HG03175 (cell line): Measurements from ENCODE around the gene ATG3.
"Not testable (repeated sequence)": the region's sequence is repeated elsewhere in the genome, so short reads cannot be mapped to it uniquely, and the experiment has no call there.

Experiments
- ATAC-seq: cut with Tn5 transposase; IDR thresholded peaks from one replicate; pipeline ENCODE4 v1.9.1; 2021; ENCODE audit warnings: mild to moderate bottlenecking, moderate library complexity; ENCODE audit not compliant: unreplicated experiment

Gene ATG3

DNA sequence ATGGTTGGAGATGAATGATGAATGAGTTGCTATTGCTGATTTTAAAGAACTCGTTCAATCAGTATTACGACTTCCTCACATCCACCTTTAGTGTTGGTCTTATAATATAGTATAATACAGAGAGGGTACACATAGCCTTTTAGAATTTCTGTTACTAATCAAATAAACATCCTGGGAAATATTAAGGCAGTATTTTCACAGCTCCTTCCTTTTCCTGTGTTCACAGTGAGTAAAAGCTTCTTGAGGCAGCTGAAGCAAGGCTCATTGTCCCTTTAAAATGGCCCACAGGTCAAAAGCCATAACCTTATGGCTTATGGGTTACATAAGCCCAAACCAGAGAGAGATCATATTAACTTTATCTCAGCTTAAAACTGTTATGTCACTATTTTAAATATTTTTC is 61.1 kb downstream of the ATG3 start:
- ATAC-seq = no peak

DNA sequence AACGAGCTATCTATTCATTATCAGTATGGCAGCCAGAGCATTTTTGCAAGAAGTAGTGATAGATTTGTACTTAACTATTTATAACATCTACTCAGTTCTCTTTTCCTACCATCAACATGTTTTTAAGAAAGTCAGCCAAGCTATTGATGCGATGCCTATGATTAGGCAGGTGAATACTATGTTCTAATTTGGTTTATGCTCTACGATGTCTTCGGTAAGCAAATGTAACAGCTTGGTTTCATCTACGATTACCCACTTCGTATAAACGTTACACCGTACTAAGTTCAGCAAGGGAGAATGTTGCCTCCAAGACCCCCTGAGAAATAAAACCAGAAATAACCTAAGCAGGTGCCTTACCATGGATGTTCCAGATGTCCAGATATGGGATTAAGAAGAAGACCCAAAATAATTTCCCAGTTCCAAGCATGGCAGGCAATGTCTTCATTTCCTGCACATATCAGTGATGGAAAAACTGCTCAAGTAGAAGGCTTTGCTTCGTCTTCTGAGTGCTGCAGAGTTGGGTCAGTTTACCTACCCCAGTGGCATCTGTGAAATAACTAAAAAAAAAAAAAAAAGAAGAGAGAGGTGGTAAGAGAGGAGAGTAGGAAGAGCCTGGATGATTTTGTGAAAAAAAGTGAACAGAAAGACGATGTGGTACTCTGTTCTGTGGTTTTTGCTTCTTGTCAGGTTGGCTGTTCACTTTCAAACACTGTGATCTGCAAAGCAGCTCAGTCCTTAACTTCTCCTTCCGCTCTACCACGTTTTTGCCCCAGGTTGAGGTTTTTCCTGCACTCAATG is 62.6 kb downstream of the ATG3 start, which contains the start of gene BTLA:
Gene BTLA (minus strand): TSS at position 559 of the 798 bp plus-strand sequence. CDS start 114 bp downstream, at position 445.
- peak; percentile 67 for ATAC-seq

DNA sequence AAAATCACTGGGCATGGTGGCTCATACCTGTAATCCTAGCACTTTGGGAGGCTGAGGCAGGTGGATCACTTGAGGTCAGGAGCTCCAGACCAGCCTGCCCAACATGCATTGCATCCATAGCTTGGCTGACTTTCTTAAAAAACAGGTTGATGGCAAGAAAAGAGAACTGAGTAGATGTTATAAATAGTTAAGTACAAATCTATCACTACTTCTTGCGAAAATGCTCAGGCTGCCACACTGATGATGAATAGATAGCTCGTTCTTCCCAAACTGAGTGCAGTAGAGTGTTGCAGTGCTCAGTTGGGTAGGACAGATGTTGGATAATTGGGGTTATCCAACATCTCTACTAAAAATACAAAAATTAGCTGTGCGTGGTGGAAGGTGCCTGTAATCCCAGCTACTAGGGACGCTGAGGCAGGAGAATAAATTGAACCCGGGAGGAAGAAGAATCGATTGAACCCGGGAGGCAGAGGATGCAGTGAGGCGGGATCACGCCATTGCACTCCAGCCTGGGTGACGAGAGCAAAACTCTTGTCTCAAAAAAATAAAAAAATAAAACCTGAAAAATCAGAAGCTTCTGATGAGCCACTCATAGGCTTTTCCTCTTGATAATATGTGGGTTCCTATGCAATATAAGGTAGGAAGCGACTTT is 63.7 kb downstream of the ATG3 start:
- no peak for ATAC-seq

DNA sequence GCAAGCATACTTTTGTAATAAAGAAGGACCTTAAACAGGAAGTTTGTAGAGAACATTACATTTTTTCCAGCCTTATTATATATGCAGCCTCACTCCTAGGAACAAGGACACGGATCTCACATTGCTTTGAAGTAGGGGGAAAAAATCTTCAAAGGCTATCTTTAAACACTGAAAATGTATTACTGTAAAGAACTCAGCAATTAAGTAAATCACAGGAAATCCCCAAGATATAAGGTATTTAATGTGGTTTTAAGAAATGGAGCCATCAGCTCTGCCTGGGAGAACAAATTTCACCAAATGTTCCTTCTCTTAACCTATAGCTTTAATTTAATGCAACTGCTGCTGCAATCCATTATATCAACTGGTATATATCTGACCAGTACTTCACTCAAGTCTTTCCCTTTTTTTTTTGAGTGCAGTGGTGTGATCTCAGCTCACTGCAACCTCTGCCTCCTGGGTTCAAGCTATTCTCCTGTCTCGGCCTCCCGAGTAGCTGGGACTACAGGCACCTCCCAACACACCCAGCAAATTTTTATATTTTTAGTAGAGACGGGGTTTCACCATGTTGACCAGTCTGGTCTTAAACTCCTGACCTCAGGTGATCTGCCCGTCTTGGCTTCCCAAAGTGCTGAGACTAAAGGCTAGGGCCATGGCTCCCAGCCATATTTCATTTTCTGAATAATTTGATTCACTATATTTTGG is 65.2 kb downstream of the ATG3 start:
- ATAC-seq = no peak

DNA sequence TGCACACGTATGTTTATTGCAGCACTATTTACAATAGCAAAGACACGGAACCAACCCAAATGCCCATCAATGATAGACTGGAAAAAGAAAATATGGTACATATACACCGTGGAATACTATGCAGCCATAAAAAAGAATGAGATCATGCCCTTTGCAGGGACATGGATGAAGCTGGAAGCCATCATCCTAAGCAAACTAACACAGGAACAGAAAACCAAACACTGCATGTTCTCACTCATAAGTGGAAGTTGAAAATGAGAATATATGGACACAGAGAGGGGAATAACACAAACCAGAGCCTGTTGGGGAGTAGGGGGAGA is 67.4 kb downstream of the ATG3 start:
- ATAC-seq = not testable (repeated sequence)

DNA sequence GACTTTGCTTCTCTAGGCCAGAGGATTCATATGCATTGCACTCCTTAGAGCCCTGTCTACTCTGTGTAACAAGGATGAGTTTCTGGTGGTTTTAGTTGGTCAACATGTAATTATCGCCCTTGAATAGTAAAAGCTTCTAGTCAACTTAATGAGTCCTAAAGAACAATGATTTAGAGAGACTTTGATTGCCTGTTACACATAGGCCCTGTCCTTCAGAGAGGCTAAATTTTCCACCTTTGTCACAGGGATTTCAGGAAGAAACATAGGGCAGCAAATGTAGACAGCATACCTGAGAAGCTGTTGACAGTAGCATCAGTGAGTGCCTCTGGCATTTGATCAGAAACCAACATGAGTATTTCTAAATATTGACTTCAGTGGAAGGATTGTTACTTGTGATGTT is 69.6 kb downstream of the ATG3 start:
- no peak for ATAC-seq

DNA sequence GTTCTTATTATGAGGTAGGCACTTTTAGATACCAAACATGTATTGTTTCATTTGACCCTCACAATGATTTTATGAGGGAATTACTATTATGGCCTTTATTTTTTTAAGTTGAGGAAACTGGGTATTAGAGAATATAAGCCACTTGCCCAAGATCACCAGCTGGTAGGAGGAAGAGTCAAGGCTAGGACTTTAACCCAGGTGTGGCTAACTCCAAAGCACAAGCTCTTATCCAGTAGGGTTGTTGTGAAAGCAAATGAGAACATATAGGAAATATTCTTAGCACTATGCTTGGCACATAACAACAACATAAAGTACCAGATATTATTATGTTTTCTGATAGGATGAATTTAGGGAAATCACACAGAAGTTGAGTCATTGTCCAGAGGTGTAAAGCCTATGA is 70.4 kb downstream of the ATG3 start:
- ATAC-seq = no peak

DNA sequence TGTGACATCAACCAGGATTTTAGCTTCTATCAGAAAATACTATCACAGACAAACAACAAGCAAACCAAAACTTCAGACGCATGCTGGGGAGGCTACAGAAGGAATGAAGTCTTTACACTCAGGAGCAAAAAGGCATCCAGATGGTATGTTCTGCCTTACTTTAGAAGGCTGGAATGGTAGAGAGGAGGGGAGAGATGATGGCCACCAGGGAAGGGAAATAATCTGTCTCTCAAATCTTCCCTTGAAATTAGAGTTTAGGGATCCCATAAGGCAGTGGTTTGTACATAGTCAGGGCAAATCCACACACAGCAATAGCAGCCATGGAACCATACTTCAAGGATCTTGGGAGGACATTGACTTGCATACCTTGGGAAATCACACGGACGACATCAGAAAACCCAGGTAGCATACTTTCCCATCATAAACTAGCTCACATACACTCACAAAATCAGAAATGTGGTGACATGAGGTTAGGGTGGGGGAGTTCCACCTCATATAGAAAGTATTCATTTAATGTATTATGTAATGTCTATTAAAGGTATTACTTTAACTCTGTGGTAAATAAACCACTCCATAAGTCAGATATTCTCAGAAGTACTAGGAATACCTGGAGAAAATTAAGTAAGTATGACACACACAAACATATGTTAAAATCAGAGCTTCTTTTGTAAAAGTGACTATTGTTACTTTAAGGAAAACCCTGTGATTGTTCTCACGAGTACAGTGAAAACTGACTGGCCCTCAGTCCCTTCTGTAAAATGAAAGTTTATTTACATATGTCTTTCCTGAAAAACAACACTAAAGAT is 71.9 kb downstream of the ATG3 start:
- peak; percentile 57 for ATAC-seq

DNA sequence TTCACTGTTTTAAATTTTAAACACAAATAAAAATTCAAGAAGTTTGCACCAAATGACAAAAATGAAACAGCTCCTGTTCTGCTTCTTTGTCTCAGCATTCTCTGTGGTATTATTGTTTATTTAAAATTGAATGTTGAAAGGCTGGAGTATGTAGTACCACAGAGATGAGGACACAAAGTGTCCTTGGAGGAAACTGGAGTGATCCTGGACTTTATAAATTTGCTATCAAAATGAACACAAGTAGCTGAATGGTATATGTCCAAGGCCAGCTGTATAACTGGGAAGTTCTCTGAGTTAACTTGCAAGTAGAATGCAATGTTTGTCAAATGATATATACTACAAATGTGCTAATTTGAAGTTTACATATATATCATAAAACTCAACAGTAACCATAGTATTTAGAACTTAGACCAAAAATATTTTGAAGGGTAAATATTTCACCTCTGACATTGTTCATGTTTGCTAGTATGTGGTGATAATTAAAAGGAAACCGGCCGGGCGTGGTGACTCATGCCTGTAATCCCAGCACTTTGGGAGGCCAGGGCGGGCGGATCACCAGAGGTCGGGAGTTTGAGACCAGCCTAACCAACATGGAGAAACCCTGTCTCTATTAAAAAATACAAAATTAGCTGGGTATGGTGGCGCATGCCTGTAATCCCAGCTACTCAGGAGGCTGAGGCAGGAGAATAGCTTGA is 74.8 kb downstream of the ATG3 start:
- no peak for ATAC-seq

DNA sequence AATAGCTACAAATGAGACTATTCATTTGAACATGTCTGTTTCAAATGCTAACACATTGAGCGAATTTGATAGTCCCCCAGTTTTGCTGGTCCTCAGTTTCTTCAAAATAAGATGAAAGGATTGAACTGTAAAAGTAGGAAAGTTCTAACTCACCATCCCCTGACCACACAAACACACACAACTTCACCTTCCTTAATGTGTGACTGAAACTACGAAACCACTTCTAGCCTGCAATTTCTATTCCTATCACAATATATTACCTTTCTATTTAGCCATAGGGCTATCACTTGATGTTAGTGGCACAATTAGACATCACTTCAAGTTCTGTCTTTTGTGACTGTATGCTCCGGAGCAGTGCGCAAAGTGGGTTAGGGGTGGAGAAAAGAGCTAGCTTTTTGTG is 77.4 kb downstream of the ATG3 start:
- no peak for ATAC-seq

DNA sequence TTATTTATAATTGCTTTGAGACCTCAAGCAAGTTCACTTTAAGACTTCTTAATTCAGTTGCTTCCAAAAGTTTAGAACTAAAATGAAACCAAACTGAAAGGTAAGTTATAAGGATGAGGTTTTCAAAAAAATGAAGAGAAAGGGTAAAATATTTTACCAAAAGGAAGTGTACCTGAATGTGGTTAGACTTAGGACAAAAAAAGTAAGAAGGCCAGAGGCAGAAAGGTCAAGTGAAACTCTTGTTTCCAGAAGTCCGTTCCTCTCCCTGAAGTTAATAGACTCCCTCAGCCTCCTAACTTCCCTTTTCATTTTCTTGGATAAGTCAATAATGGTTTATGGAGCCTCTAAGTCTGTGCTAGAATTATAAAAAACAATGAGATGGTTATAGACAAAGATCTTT is 79.1 kb downstream of the ATG3 start:
- ATAC-seq = no peak
